ENCODE data around the gene CUL7. TPM values are rescaled to one million over a fixed set of nuclear protein-coding genes. Genes with fewer than 3 reads are reported as not detected.

The CUL7 gene
- polyA plus RNA-seq, 1 donor (not counting 4 experiments of a cell fraction or from before 2014, with no cell fraction given) = 8.1 TPM

DNA sequence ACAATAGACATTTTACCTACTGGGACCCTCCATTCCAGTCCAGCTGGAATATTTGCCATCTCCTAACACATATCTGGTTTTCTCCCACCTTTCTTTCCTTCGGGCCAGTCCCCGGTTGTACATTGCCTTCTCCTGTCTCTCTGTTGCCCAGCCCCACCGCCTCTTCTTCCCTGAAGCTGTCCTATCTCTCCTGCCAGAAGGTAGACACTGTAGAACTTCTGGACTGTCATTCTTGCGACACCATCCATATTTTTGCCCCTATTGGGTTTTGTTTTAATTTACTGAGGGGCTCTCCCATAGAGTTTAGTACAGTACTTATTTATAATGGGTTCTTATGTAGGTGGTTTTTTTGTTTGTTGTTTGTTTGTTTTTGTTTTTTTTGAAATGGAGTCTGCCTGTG is 27.4 kb upstream of the CUL7 start:
- Histone ChIP-seq H3K9me3 (ENCODE audit: control insufficient read depth, low read depth, low read length) (no peaks in the 10 kb centered on the region), H2AFZ (ENCODE audit: control insufficient read depth, low read length) (no peak overlapping the region), H3K4me3 (ENCODE audit: control insufficient read depth in 2 of 3, extremely low read depth in 1 of 3, insufficient read depth in 2 of 3, low read depth in 1 of 3, low read length in 3 of 3) (no peak overlapping the region), H3K4me2 (ENCODE audit: control insufficient read depth, extremely low read depth, insufficient read depth, low read depth, low read length) (no peak overlapping the region), H3K4me1 (ENCODE audit: control insufficient read depth, extremely low read depth, insufficient read depth, low read length) (peaks cover 14% of the 10 kb centered on the region), H3K27ac (ENCODE audit: control insufficient read depth, insufficient read depth, low read length) (no peak overlapping the region), H3K27me3 (ENCODE audit: control insufficient read depth, extremely low read depth, insufficient read depth, low read length) (no peaks in the 10 kb centered on the region), H3K36me3 (ENCODE audit: control insufficient read depth in 2 of 2, extremely low read depth in 1 of 2, insufficient read depth in 2 of 2, low read length in 2 of 2) (peaks cover 0 to 3% of the 10 kb centered on the region in 2 experiments), H4K20me1 (ENCODE audit: control insufficient read depth, extremely low read depth, insufficient read depth, low read length) (no peaks in the 10 kb centered on the region), H3K79me2 (ENCODE audit: control insufficient read depth, insufficient read depth, low read length) (peaks cover 92% of the 10 kb centered on the region), H3K9ac (ENCODE audit: control insufficient read depth, extremely low read depth, insufficient read depth, low read length) (no peak overlapping the region), H3K9me1 (ENCODE audit: control insufficient read depth, extremely low read depth, insufficient read depth, low read length) (no peaks in the 10 kb centered on the region)
- DNase-seq (ENCODE audit: low read depth, low spot score) (no peak), FAIRE-seq (no peak)
- TF ChIP-seq, protein P1, sequence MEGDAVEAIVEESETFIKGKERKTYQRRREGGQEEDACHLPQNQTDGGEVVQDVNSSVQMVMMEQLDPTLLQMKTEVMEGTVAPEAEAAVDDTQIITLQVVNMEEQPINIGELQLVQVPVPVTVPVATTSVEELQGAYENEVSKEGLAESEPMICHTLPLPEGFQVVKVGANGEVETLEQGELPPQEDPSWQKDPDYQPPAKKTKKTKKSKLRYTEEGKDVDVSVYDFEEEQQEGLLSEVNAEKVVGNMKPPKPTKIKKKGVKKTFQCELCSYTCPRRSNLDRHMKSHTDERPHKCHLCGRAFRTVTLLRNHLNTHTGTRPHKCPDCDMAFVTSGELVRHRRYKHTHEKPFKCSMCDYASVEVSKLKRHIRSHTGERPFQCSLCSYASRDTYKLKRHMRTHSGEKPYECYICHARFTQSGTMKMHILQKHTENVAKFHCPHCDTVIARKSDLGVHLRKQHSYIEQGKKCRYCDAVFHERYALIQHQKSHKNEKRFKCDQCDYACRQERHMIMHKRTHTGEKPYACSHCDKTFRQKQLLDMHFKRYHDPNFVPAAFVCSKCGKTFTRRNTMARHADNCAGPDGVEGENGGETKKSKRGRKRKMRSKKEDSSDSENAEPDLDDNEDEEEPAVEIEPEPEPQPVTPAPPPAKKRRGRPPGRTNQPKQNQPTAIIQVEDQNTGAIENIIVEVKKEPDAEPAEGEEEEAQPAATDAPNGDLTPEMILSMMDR (optimal IDR thresholded peaks at IDR 0.05 in 1 of 3, IDR thresholded peaks at IDR 0.05 in 1 of 3, conservative IDR thresholded peaks at IDR 0.05 in 1 of 3; ENCODE audit: extremely low read depth in 1 of 3, insufficient read depth in 2 of 3, low read length in 3 of 3) = no peak
- no peak for TF ChIP-seq EZH2 (IDR thresholded peaks at IDR 0.05; ENCODE audit: low read length)
- dilution Hi-C loops (cut with MboI; ENCODE audit: extremely low pct_ligation_motif_present, low sequenced_read_pairs) = no loop called here

DNA sequence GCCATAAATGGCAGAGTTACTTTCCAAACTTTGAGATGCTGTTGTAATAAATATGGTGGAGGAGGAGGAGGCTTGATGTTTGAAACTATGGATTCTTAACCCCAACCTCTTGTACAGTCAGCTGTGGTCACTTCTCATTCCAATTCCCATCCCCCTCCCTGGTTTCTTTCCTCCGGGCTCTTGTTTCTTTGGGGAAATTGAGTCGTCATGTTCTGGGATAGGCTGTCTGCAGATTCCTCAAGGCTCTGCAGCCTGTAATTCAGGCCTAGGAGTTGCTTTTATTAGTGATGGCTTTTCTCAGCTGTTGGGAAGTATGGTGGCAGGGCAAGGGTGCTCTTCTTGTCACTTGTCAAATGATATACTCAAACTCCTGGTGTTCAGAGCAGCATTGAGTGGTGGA is 25.0 kb upstream of the CUL7 start:
- Histone ChIP-seq H3K36me3 (ENCODE audit: control insufficient read depth in 2 of 2, extremely low read depth in 1 of 2, insufficient read depth in 2 of 2, low read length in 2 of 2) (peaks cover 0 to 3% of the 10 kb centered on the region in 2 experiments), H3K9me3 (ENCODE audit: control insufficient read depth, low read depth, low read length) (no peaks in the 10 kb centered on the region), H3K79me2 (ENCODE audit: control insufficient read depth, insufficient read depth, low read length) (peaks cover 72% of the 10 kb centered on the region), H3K4me3 (ENCODE audit: control insufficient read depth in 2 of 3, extremely low read depth in 1 of 3, insufficient read depth in 2 of 3, low read depth in 1 of 3, low read length in 3 of 3) (no peak overlapping the region), H3K27me3 (ENCODE audit: control insufficient read depth, extremely low read depth, insufficient read depth, low read length) (no peaks in the 10 kb centered on the region), H3K4me2 (ENCODE audit: control insufficient read depth, extremely low read depth, insufficient read depth, low read depth, low read length) (peak overlapping the region; percentile 89), H3K27ac (ENCODE audit: control insufficient read depth, insufficient read depth, low read length) (no peak overlapping the region), H2AFZ (ENCODE audit: control insufficient read depth, low read length) (no peak overlapping the region), H4K20me1 (ENCODE audit: control insufficient read depth, extremely low read depth, insufficient read depth, low read length) (no peaks in the 10 kb centered on the region), H3K9ac (ENCODE audit: control insufficient read depth, extremely low read depth, insufficient read depth, low read length) (no peak overlapping the region), H3K9me1 (ENCODE audit: control insufficient read depth, extremely low read depth, insufficient read depth, low read length) (no peaks in the 10 kb centered on the region), H3K4me1 (ENCODE audit: control insufficient read depth, extremely low read depth, insufficient read depth, low read length) (peaks cover 14% of the 10 kb centered on the region)
- TF ChIP-seq EZH2 (IDR thresholded peaks at IDR 0.05; ENCODE audit: low read length) = no peak
- TF ChIP-seq, protein P1 (optimal IDR thresholded peaks at IDR 0.05 in 1 of 3, IDR thresholded peaks at IDR 0.05 in 1 of 3, conservative IDR thresholded peaks at IDR 0.05 in 1 of 3; ENCODE audit: extremely low read depth in 1 of 3, insufficient read depth in 2 of 3, low read length in 3 of 3) = no peak
- dilution Hi-C loops (cut with MboI; ENCODE audit: extremely low pct_ligation_motif_present, low sequenced_read_pairs) = no loop called here
- FAIRE-seq (no peak), DNase-seq (ENCODE audit: low read depth, low spot score) (no peak)

Measured in keratinocyte (primary cell).